GM12864 (cell line): ENCODE data around the gene MED13.
A peak's percentile ranks its signal among the peaks of the same experiment; 100 is the strongest.

Experiments
- DNase-seq: peaks from one replicate; pipeline ENCODE4 v3.0.0-alpha.2; 2011; ENCODE audit warnings: low read depth
- H3K4me3 ChIP-seq: 2 replicates; pipeline ENCODE4 v1.5.1; 2011; ENCODE audit warnings: mild to moderate bottlenecking, low read depth, low read length, control low read depth
- CTCF ChIP-seq: IDR thresholded peaks from 2 replicates; pipeline ENCODE4 v1.5.1; 2011; ENCODE audit warnings: low read depth, mild to moderate bottlenecking, moderate library complexity, low read length, control low read depth, inconsistent platforms; ENCODE audit errors: missing control alignments

Gene MED13

GRCh38 chr17:62064791-62065563 is at the start of gene MED13:
MED13 (minus strand) TSS chr17:62065278; CDS start chr17:62065205, 73 bp downstream.
- H3K4me3 ChIP-seq, result peak within 1 kb of the TSS; percentile 100
- no peak for DNase-seq
- no peak for TF ChIP-seq CTCF

- no peak for TF ChIP-seq CTCF
- H3K4me3 ChIP-seq, result no peak overlapping the region
- no peak for DNase-seq
These were observed 47.2 kb upstream of the MED13 start for GRCh38 chr17:62112229-62112628.

GRCh38 chr17:62111562-62112171 is 46.6 kb upstream of the MED13 start:
- TF ChIP-seq CTCF, result no peak
- no peak overlapping the region for H3K4me3 ChIP-seq
- DNase-seq, result no peak

GRCh38 chr17:62110923-62111484 is 45.9 kb upstream of the MED13 start:
- DNase-seq, result no peak
- TF ChIP-seq CTCF, result no peak
- no peak overlapping the region for H3K4me3 ChIP-seq

- DNase-seq, result no peak
- no peak for TF ChIP-seq CTCF
- no peak overlapping the region for H3K4me3 ChIP-seq
These were observed 44.8 kb upstream of the MED13 start for GRCh38 chr17:62109924-62110323.

GRCh38 chr17:62109378-62109902 is 44.4 kb upstream of the MED13 start:
- DNase-seq, result peak; percentile 84
- no peak overlapping the region for H3K4me3 ChIP-seq
- peak; percentile 96 for TF ChIP-seq CTCF
